ENCODE measurements around the gene ARHGAP6.

DNA sequence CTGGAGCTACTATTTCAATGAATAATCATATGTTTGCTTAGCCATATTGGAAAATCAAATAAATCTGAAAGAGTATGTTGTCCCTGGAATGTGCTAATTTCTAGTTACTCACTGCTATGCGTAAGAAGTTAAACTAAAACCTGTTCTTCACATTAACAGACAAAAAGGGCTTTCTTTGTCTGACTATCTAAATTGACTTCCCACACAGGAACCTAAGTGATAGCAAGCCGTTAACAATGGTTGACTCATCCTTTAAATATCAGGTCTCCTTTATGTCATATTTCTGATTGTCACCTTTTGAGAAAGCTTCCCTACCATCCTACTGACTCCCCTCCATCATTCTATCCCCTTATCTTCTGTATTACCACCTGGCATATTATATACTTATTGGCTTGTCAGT is 291.1 kb downstream of the ARHGAP6 start:
- TF ChIP-seq, protein P1, sequence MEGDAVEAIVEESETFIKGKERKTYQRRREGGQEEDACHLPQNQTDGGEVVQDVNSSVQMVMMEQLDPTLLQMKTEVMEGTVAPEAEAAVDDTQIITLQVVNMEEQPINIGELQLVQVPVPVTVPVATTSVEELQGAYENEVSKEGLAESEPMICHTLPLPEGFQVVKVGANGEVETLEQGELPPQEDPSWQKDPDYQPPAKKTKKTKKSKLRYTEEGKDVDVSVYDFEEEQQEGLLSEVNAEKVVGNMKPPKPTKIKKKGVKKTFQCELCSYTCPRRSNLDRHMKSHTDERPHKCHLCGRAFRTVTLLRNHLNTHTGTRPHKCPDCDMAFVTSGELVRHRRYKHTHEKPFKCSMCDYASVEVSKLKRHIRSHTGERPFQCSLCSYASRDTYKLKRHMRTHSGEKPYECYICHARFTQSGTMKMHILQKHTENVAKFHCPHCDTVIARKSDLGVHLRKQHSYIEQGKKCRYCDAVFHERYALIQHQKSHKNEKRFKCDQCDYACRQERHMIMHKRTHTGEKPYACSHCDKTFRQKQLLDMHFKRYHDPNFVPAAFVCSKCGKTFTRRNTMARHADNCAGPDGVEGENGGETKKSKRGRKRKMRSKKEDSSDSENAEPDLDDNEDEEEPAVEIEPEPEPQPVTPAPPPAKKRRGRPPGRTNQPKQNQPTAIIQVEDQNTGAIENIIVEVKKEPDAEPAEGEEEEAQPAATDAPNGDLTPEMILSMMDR (IDR thresholded peaks at IDR 0.05), result no peak
- no peak for TF ChIP-seq POLR2A (IDR thresholded peaks at IDR 0.05)

Data from uterus (tissue), 2 donors.